ENCODE results near the gene ARVCF. TPM values are rescaled to one million over a fixed set of nuclear protein-coding genes. Genes with fewer than 3 reads are reported as not detected.

The ARVCF gene
- total and polyA plus RNA-seq, 12 donors: 22.2 to 58.9 (median 32.1) TPM

GRCh38 chr22:19981171-19981960 lies 35.3 kb downstream of the ARVCF start:
- H3K4me1 ChIP-seq: peaks cover 32 to 43% (median 38%) of the 10 kb centered on the region in 9 donors
- ATAC-seq: no peak
- H3K27me3 ChIP-seq: no peaks in the 10 kb centered on the region
- no peaks in the 10 kb centered on the region for H3K9me3 ChIP-seq
- H3K36me3 ChIP-seq: peaks cover 0 to 57% (median 14%) of the 10 kb centered on the region in 9 donors
- intact Hi-C loops (cut with DNase I): no loop called here
- 91 to 94% methylated on average over 33 of the region's 33 CpGs for WGBS, 2 donors
- H3K4me3 ChIP-seq: no peak overlapping the region
- peak in 1 of 2 donors; percentile 14 for DNase-seq
- H3K27ac ChIP-seq: no peak overlapping the region
- TF ChIP-seq CTCF (IDR thresholded peaks at IDR 0.05): no peak

DNA sequence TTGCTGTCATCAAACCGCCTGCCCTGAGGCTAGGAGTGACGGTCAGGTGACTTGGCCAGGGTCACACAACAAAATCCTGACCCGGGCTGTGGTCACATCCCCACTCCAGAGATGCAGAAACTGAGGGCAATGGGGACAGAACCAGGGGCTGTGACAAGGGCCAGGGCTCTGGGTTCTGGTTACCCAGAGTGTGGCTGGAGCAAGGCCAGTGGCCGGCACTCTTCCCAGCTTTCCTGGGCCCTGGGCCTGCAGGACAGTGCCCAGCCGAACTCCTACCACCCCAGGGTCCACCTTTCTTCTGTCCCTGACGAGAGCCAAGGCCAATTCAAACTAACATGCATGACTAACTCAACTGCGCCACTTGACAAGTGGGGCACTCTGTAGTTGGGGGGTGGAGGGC lies 35.9 kb downstream of the ARVCF start:
- TF ChIP-seq CTCF (IDR thresholded peaks at IDR 0.05): no peak
- no peaks in the 10 kb centered on the region for H3K9me3 ChIP-seq
- 92% methylated on average over 7 of the region's 7 CpGs for WGBS, 2 donors
- peaks cover 26 to 38% (median 32%) of the 10 kb centered on the region in 9 donors for H3K4me1 ChIP-seq
- no peak for DNase-seq
- H3K27ac ChIP-seq: no peak overlapping the region
- peaks cover 0 to 61% (median 16%) of the 10 kb centered on the region in 9 donors for H3K36me3 ChIP-seq
- no peak for ATAC-seq
- no peak overlapping the region for H3K4me3 ChIP-seq
- intact Hi-C loops (cut with DNase I): no loop called here
- no peaks in the 10 kb centered on the region for H3K27me3 ChIP-seq

DNA sequence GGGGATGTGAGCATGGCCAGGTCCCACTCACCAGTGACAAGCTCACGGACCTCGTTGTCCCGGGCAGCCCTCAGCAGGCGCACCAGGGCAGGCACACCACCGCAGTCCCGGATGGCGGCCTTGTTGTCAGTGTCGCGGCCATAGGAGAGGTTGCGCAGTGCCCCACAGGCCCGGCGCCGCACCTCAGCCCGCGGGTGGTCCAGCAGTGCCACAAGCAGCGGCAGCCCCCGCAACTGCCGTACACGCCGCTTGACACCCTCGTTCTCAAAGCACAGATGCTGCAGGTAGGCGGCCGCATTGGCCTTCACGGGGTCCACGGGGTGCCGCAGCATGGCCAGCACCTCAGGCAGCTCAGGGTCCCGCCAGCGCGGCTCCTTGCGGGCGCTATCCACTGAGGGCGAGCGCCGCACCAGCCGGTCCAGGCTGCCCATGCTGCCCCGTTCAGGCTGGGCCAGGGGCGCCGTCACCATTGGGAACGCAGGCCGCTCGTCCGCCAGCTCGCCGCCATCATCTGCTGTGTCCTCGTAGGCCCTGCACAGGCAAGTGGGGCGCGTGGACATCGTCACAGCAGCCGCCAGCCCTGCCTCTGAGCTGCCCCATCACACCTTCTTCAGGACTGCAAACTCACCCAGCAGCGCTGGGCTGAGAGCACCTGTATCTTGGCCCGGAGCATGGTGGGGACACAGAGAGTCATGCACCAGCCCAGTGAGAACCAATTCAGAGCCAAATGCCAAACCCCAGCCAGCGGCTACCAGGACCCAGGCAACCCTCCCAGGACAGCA lies 36.7 kb downstream of the ARVCF start:
- no peak for ATAC-seq
- TF ChIP-seq CTCF (IDR thresholded peaks at IDR 0.05): no peak
- WGBS, 2 donors: 94 to 95% methylated on average over 52 of the region's 52 CpGs
- no peak for DNase-seq
- intact Hi-C loops (cut with DNase I): loop anchor here in 1 of 10 donors (10.0 kb wide), 1 partner anchor 145 kb away; no protein-coding TSS in a partner anchor
- H3K9me3 ChIP-seq: no peaks in the 10 kb centered on the region
- H3K36me3 ChIP-seq: peaks cover 0 to 61% (median 16%) of the 10 kb centered on the region in 9 donors
- H3K4me3 ChIP-seq: no peak overlapping the region
- peaks cover 18 to 38% (median 24%) of the 10 kb centered on the region in 9 donors for H3K4me1 ChIP-seq
- H3K27ac ChIP-seq: no peak overlapping the region
- H3K27me3 ChIP-seq: no peaks in the 10 kb centered on the region

DNA sequence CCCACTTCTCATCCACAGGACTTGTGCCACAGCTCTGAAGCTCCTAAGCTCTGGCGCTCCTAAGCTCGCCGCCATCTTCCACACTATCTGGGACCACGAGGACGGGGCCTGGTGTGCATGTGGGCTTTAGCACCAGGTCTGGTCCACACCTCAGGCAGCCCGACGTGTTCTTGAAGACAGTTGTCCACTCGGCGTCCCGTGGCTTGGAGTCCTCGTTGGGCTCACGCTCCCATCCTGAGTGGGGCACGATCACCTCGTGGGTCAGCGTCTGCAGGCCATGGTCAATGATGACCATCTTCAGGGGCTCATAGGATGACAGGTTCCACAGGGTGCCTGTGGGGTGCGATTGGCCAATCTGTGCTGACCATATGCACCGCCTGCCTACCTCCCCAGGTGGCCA lies 37.9 kb downstream of the ARVCF start:
- ATAC-seq (no peak), DNase-seq (no peak)
- Histone ChIP-seq H3K36me3 (peaks cover 0 to 66% (median 16%) of the 10 kb centered on the region in 9 donors), H3K4me3 (no peak overlapping the region), H3K27ac (no peak overlapping the region), H3K9me3 (no peaks in the 10 kb centered on the region), H3K27me3 (no peaks in the 10 kb centered on the region), H3K4me1 (peaks cover 10 to 31% (median 15%) of the 10 kb centered on the region in 9 donors)
- intact Hi-C loops (cut with DNase I): loop anchor here in 1 of 10 donors (10.0 kb wide), 1 partner anchor 146 kb away; no protein-coding TSS in a partner anchor
- TF ChIP-seq CTCF (IDR thresholded peaks at IDR 0.05): no peak
- 95% methylated on average over 17 of the region's 17 CpGs for WGBS, 2 donors

Measured in heart right ventricle (tissue), 16 donors.